HG03095 (cell line): Measurements from ENCODE around the gene CNPY2.

Source experiments
- ATAC-seq: cut with Tn5 transposase; IDR thresholded peaks from one replicate; pipeline ENCODE4 v1.9.1; 2021; ENCODE audit warnings: moderate library complexity; ENCODE audit not compliant: unreplicated experiment

Gene CNPY2

DNA sequence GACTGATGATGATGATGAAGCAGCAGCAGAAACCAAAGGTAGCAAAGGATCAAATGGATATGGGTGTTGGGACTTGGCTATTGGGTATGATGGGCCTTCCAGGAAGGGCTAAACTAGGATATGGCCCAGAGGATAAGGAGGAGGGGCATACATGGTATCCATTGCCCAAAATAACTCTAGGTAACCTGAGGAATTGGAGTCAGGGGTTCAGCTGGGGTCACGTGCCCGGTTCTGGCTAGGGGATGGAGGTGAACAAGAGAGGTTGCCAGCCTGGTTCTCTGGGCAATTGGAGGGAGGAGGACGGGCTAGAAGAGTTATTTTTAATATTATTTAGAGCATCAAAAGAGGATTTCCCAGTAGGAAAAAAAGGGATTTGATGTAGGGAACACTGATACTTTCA lies 54.9 kb downstream of the CNPY2 start:
- no peak for ATAC-seq

DNA sequence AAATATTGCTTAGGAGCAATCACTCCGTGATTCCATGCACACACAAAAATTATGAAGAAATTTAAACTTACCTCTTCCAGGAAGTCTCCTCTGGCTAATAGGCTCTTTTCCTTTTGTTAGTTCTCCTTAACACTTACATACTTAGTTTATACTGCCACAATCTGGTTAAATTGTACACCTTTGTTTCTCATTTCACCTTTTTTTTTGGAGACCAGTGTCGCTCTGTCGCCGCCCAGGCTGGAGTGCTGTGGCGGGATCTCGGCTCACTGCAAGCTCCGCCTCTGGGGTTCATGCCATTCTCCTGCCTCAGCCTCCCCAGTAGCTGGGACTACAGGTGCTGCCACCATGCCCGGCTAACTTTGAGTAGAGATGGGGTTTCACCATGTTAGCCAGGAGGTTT lies 55.4 kb downstream of the CNPY2 start:
- no peak for ATAC-seq
